KMS-11 (cell line): ENCODE measurements around the gene MLH3.
A peak's percentile ranks its signal among the peaks of the same experiment; 100 is the strongest.

Experiments
- H2AFZ ChIP-seq: fragments of 200-600 bp; sonication (generic); 2 replicates; pipeline ENCODE4 v1.6.1; 2016; ENCODE audit warnings: antibody characterized with exemption, mixed run types, low read depth
- H3K27ac ChIP-seq: fragments of 200-600 bp; sonication (generic); 2 replicates; pipeline ENCODE4 v1.6.1; 2016; ENCODE audit warnings: mild to moderate bottlenecking, mixed run types
- H3K27me3 ChIP-seq: fragments of 200-600 bp; sonication (generic); 2 replicates; pipeline ENCODE4 v1.6.1; 2017; ENCODE audit warnings: mild to moderate bottlenecking, low read depth, mixed run types, moderate library complexity; ENCODE audit not compliant: insufficient read depth
- H3K36me3 ChIP-seq: fragments of 200-600 bp; sonication (generic); 2 replicates; pipeline ENCODE4 v1.6.1; 2017; ENCODE audit warnings: mild to moderate bottlenecking, mixed run types; ENCODE audit not compliant: insufficient read depth
- H3K4me1 ChIP-seq: fragments of 200-600 bp; sonication (generic); 2 replicates; pipeline ENCODE4 v1.6.1; 2016; ENCODE audit warnings: mild to moderate bottlenecking, low read depth, mixed run types; ENCODE audit not compliant: poor library complexity, severe bottlenecking
- H3K4me2 ChIP-seq: fragments of 200-600 bp; sonication (generic); 2 replicates; pipeline ENCODE4 v1.7.0; 2016; ENCODE audit warnings: mild to moderate bottlenecking, mixed run types
- H3K4me3 ChIP-seq: fragments of 200-600 bp; sonication (generic); IDR thresholded peaks from 2 replicates; pipeline ENCODE4 v1.6.1; 2017; ENCODE audit warnings: low read depth, low read length, mixed read lengths; ENCODE audit not compliant: insufficient read depth
- H3K79me2 ChIP-seq: fragments of 200-600 bp; sonication (generic); 2 replicates; pipeline ENCODE4 v1.6.1; 2016; ENCODE audit warnings: low read depth, mixed run types; ENCODE audit not compliant: insufficient read depth
- H3K9ac ChIP-seq: fragments of 200-600 bp; sonication (generic); 2 replicates; pipeline ENCODE4 v1.6.1; 2016; ENCODE audit warnings: mild to moderate bottlenecking, mixed run types
- H4K20me1 ChIP-seq: fragments of 200-600 bp; sonication (generic); 2 replicates; pipeline ENCODE4 v1.6.1; 2016; ENCODE audit warnings: mild to moderate bottlenecking, mixed run types; ENCODE audit not compliant: insufficient read depth
- CTCF ChIP-seq: fragments of 200-600 bp; sonication (generic); conservative IDR thresholded peaks from 2 replicates; pipeline ENCODE4 v1.6.1; 2017; ENCODE audit warnings: low read depth, mild to moderate bottlenecking, antibody characterized with exemption, low read length, moderate library complexity, mixed read lengths

Gene MLH3

GRCh38 chr14:75044752-75045151, 6.5 kb downstream of the MLH3 start:
- Histone ChIP-seq H2AFZ (no peak overlapping the region), H3K79me2 (no peaks in the 10 kb centered on the region; the same call in 1 of the 2 replicates), H3K4me1 (peaks cover 38% of the 10 kb centered on the region), H3K4me3 (no peak overlapping the region), H3K9ac (no peak overlapping the region), H3K27me3 (no peaks in the 10 kb centered on the region), H4K20me1 (no peaks in the 10 kb centered on the region), H3K4me2 (no peak overlapping the region; the same call in 1 of the 2 replicates), H3K27ac (no peak overlapping the region), H3K36me3 (no peaks in the 10 kb centered on the region)
- no peak for TF ChIP-seq CTCF

- Histone ChIP-seq H3K36me3 (no peaks in the 10 kb centered on the region), H3K27ac (no peak overlapping the region), H4K20me1 (no peaks in the 10 kb centered on the region), H3K79me2 (no peaks in the 10 kb centered on the region; the same call in 1 of the 2 replicates), H3K9ac (no peak overlapping the region), H3K27me3 (no peaks in the 10 kb centered on the region), H3K4me3 (no peak overlapping the region), H3K4me2 (no peak overlapping the region), H3K4me1 (peaks cover 38% of the 10 kb centered on the region), H2AFZ (no peak overlapping the region)
- no peak for TF ChIP-seq CTCF
These were observed 6.9 kb downstream of the MLH3 start for GRCh38 chr14:75044322-75044721.

GRCh38 chr14:75042035-75042434, 9.2 kb downstream of the MLH3 start:
- H3K36me3 ChIP-seq, result no peaks in the 10 kb centered on the region
- no peak for TF ChIP-seq CTCF
- H3K4me1 ChIP-seq, result peaks cover 38% of the 10 kb centered on the region
- H3K9ac ChIP-seq, result peak overlapping the region; percentile 29; the same call in 1 of the 2 replicates
- H3K79me2 ChIP-seq, result no peaks in the 10 kb centered on the region; the same call in 1 of the 2 replicates
- no peak overlapping the region for H2AFZ ChIP-seq
- H4K20me1 ChIP-seq, result no peaks in the 10 kb centered on the region
- H3K4me2 ChIP-seq, result peak overlapping the region; percentile 47
- peak overlapping the region; percentile 71 for H3K27ac ChIP-seq
- no peak overlapping the region for H3K4me3 ChIP-seq
- H3K27me3 ChIP-seq, result no peaks in the 10 kb centered on the region

- TF ChIP-seq CTCF, result no peak
- no peak overlapping the region for H2AFZ ChIP-seq
- peak overlapping the region; percentile 29; the same call in 1 of the 2 replicates for H3K9ac ChIP-seq
These were observed 9.7 kb downstream of the MLH3 start for GRCh38 chr14:75041613-75042012.

More at GRCh38 chr14:75041613-75042012, 9.7 kb downstream of the MLH3 start:
- peaks cover 38% of the 10 kb centered on the region for H3K4me1 ChIP-seq
- H3K36me3 ChIP-seq, result no peaks in the 10 kb centered on the region
- peak overlapping the region; percentile 71 for H3K27ac ChIP-seq
- no peak overlapping the region for H3K4me3 ChIP-seq
- no peaks in the 10 kb centered on the region for H3K27me3 ChIP-seq
- H4K20me1 ChIP-seq, result no peaks in the 10 kb centered on the region
- H3K79me2 ChIP-seq, result no peaks in the 10 kb centered on the region; the same call in 1 of the 2 replicates
- H3K4me2 ChIP-seq, result peak overlapping the region; percentile 26; the same call in 1 of the 2 replicates
